Ovary (tissue), 3 donors: ENCODE results near the gene MAPK6.

ENCODE experiments used
- EP300 ChIP-seq: sonication (generic); formaldehyde crosslinking; IDR thresholded peaks from one replicate; pipeline ENCODE4 v1.6.1; 2017; ENCODE audit warnings: antibody characterized with exemption
- POLR2A ChIP-seq: fragments of 450-650 bp; IDR thresholded peaks from one replicate; pipeline ENCODE4 v1.6.1; 2017; ENCODE audit warnings: antibody characterized with exemption, mild to moderate bottlenecking, moderate library complexity
- TF ChIP-seq, protein P1 (sequence below), 3 donors: fragments of 450-650 bp in 2 of 3; fragments of 200-600 bp in 1 of 3; IDR thresholded peaks; one replicate each; pipeline versions ENCODE4 v1.5.1 to v1.8.0; 2016 to 2022; ENCODE audit warnings: antibody characterized with exemption in 3 of 3, mild to moderate bottlenecking in 1 of 3
- donor health status: DM: no; HTN: no; CAD: no.

DNA sequence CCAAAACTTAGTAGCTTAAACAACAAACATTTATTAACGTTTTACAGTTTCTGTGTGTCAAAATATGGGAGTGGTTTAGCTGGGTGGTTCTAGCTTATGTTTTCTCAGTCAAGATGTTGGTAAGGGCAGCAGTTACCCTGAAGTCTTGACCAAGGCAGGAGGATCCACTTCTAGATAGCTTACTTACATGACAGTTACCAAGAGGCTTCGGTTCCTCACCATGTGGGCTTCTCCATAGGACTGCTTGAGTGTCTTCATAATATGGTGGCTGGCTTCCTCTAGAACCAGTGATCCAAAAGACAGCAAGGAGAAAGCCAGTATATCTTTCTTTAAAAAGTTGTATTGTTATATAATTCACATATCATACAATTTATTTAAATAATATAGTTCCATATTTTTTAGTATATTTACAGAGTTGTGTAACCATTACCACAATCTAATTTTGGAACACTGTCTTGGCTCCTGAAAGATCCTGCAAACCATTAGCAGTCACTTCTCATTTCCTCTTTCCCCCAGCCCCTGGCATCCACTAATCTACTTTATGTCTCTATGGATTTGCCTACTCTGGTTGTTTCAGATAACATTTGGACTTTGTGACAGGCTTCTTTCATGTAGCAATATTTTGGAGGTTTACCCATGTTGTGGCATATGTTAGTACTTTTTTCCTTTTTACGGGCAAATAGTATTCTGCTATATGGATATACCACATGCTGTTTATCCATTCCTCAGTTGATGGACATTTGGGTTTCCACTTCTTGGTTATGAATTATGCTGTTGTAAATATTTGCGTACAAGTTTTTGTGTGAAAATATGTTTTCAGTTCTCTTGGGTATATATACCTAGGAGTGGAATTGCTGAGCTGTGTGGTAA, 33.3 kb downstream of the MAPK6 start:
- TF ChIP-seq, protein P1, sequence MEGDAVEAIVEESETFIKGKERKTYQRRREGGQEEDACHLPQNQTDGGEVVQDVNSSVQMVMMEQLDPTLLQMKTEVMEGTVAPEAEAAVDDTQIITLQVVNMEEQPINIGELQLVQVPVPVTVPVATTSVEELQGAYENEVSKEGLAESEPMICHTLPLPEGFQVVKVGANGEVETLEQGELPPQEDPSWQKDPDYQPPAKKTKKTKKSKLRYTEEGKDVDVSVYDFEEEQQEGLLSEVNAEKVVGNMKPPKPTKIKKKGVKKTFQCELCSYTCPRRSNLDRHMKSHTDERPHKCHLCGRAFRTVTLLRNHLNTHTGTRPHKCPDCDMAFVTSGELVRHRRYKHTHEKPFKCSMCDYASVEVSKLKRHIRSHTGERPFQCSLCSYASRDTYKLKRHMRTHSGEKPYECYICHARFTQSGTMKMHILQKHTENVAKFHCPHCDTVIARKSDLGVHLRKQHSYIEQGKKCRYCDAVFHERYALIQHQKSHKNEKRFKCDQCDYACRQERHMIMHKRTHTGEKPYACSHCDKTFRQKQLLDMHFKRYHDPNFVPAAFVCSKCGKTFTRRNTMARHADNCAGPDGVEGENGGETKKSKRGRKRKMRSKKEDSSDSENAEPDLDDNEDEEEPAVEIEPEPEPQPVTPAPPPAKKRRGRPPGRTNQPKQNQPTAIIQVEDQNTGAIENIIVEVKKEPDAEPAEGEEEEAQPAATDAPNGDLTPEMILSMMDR (IDR thresholded peaks at IDR 0.05), result no peak
- TF ChIP-seq EP300 (no peak), POLR2A (no peak)
